NCI-H128 (cell line): ENCODE measurements around the gene AOPEP.

Experiments used
- DNase-seq: peaks from one replicate; lab custom pipeline; 2025; ENCODE audit not compliant: unreplicated experiment; lab: John Stamatoyannopoulos, UW

AOPEP gene

GRCh38 chr9:94726495-94727191 lies at the start of gene AOPEP:
AOPEP (plus strand) TSS chr9:94726699; CDS start chr9:94759784, 33,085 bp downstream.
- peak; percentile 95 for DNase-seq

GRCh38 chr9:94677929-94678328 lies 48.6 kb upstream of the AOPEP start:
- no peak for DNase-seq

- DNase-seq, result no peak
Observed at GRCh38 chr9:94679587-94679986, 46.9 kb upstream of the AOPEP start.

GRCh38 chr9:94680020-94680419 lies 46.5 kb upstream of the AOPEP start:
- DNase-seq, result no peak

- no peak for DNase-seq
Observed at GRCh38 chr9:94680621-94681020, 45.9 kb upstream of the AOPEP start.

- peak; percentile 27 for DNase-seq
Observed at GRCh38 chr9:94681508-94681907, 45.0 kb upstream of the AOPEP start.

- no peak for DNase-seq
Observed at GRCh38 chr9:94685359-94685758, 41.1 kb upstream of the AOPEP start.

- no peak for DNase-seq
Observed at GRCh38 chr9:94687451-94687850, 39.0 kb upstream of the AOPEP start.

- no peak for DNase-seq
Observed at GRCh38 chr9:94690344-94690743, 36.2 kb upstream of the AOPEP start.

GRCh38 chr9:94692601-94693000 lies 33.9 kb upstream of the AOPEP start:
- DNase-seq, result no peak

- DNase-seq, result no peak
Observed at GRCh38 chr9:94693485-94694204, 32.9 kb upstream of the AOPEP start.

- DNase-seq, result no peak
Observed at GRCh38 chr9:94696545-94696944, 30.0 kb upstream of the AOPEP start.

- DNase-seq, result no peak
Observed at GRCh38 chr9:94697972-94698581, 28.4 kb upstream of the AOPEP start.

GRCh38 chr9:94699715-94700373 lies 26.7 kb upstream of the AOPEP start:
- no peak for DNase-seq

GRCh38 chr9:94700445-94700844 lies 26.1 kb upstream of the AOPEP start:
- DNase-seq, result no peak

- no peak for DNase-seq
Observed at GRCh38 chr9:94703488-94704140, 22.9 kb upstream of the AOPEP start.

GRCh38 chr9:94705162-94705702 lies 21.3 kb upstream of the AOPEP start:
- no peak for DNase-seq

- no peak for DNase-seq
Observed at GRCh38 chr9:94706922-94707321, 19.6 kb upstream of the AOPEP start.

- no peak for DNase-seq
Observed at GRCh38 chr9:94713436-94714215, 12.9 kb upstream of the AOPEP start.

GRCh38 chr9:94714494-94714893 lies 12.0 kb upstream of the AOPEP start:
- no peak for DNase-seq
